Measurements from ENCODE around the gene GPATCH2. TPM values are rescaled to one million over a fixed set of nuclear protein-coding genes. Genes with fewer than 3 reads are reported as not detected.

Gene GPATCH2
- total RNA-seq, 1 donor from 2014 or later = 13.5 TPM

- H3K27ac ChIP-seq = no peak overlapping the region
- H3K36me3 ChIP-seq = no peaks in the 10 kb centered on the region
- no peaks in the 10 kb centered on the region for H3K27me3 ChIP-seq
- no peaks in the 10 kb centered on the region for H3K9me3 ChIP-seq
- TF ChIP-seq POLR2AphosphoS5 (IDR thresholded peaks at IDR 0.05; ENCODE audit: insufficient read depth in 1 of 2, low read depth in 1 of 2) (no peak), POLR2A (IDR thresholded peaks at IDR 0.05) (no peak)
- TF ChIP-seq, protein P1, sequence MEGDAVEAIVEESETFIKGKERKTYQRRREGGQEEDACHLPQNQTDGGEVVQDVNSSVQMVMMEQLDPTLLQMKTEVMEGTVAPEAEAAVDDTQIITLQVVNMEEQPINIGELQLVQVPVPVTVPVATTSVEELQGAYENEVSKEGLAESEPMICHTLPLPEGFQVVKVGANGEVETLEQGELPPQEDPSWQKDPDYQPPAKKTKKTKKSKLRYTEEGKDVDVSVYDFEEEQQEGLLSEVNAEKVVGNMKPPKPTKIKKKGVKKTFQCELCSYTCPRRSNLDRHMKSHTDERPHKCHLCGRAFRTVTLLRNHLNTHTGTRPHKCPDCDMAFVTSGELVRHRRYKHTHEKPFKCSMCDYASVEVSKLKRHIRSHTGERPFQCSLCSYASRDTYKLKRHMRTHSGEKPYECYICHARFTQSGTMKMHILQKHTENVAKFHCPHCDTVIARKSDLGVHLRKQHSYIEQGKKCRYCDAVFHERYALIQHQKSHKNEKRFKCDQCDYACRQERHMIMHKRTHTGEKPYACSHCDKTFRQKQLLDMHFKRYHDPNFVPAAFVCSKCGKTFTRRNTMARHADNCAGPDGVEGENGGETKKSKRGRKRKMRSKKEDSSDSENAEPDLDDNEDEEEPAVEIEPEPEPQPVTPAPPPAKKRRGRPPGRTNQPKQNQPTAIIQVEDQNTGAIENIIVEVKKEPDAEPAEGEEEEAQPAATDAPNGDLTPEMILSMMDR (IDR thresholded peaks at IDR 0.05) = no peak
- no peak for DNase-seq (ENCODE audit: extremely low spot score in 2 of 2)
- H3K4me1 ChIP-seq = no peaks in the 10 kb centered on the region
- no peak overlapping the region for H3K4me3 ChIP-seq
- intact Hi-C loops (cut with DNase I) = no loop called here
Measured at GRCh38 chr1:217443845-217444244, 187.0 kb downstream of the GPATCH2 start.

DNA sequence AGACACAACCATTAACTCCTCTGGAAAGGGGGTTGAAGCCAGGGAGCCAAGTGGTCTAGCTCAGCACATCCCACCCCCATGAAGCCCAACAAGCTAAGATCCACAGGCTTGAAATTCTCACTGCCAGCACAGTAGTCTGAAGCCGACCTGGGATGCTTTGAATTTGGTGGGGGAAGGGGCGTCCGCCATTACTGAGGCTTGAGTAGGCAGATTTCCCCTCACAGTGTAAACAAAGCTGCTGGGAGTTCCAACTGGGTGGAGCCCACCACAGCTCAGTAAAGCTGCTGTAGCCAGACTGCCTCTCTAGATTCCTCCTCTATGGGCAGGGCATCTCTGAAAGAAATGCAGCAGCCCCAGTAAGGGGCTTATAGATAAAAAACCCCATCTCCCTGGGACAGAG, 193.5 kb downstream of the GPATCH2 start:
- no peak overlapping the region for H3K27ac ChIP-seq

GRCh38 chr1:217435204-217435603, 195.7 kb downstream of the GPATCH2 start:
- Histone ChIP-seq H3K27ac (no peak overlapping the region), H3K36me3 (peaks cover 0 to 8% of the 10 kb centered on the region in 2 donors), H3K9me3 (no peaks in the 10 kb centered on the region), H3K4me3 (no peak overlapping the region), H3K4me1 (no peaks in the 10 kb centered on the region), H3K27me3 (no peaks in the 10 kb centered on the region)
- intact Hi-C loops (cut with DNase I) = no loop called here
- no peak for DNase-seq (ENCODE audit: extremely low spot score in 2 of 2)
- TF ChIP-seq POLR2AphosphoS5 (IDR thresholded peaks at IDR 0.05; ENCODE audit: insufficient read depth in 1 of 2, low read depth in 1 of 2) = no peak
- TF ChIP-seq, protein P1 (IDR thresholded peaks at IDR 0.05) = no peak
- TF ChIP-seq POLR2A (IDR thresholded peaks at IDR 0.05) = no peak

More for the DNA sequence above, 193.5 kb downstream of the GPATCH2 start:
- no peak overlapping the region for H3K4me3 ChIP-seq
- TF ChIP-seq, protein P1 (IDR thresholded peaks at IDR 0.05) = no peak
- no peak for TF ChIP-seq POLR2A (IDR thresholded peaks at IDR 0.05)
- TF ChIP-seq POLR2AphosphoS5 (IDR thresholded peaks at IDR 0.05; ENCODE audit: insufficient read depth in 1 of 2, low read depth in 1 of 2) = no peak
- H3K4me1 ChIP-seq = no peaks in the 10 kb centered on the region
- no peaks in the 10 kb centered on the region for H3K9me3 ChIP-seq
- no peak for DNase-seq (ENCODE audit: extremely low spot score in 2 of 2)
- H3K27me3 ChIP-seq = no peaks in the 10 kb centered on the region
- no peaks in the 10 kb centered on the region for H3K36me3 ChIP-seq
- intact Hi-C loops (cut with DNase I) = no loop called here

DNA sequence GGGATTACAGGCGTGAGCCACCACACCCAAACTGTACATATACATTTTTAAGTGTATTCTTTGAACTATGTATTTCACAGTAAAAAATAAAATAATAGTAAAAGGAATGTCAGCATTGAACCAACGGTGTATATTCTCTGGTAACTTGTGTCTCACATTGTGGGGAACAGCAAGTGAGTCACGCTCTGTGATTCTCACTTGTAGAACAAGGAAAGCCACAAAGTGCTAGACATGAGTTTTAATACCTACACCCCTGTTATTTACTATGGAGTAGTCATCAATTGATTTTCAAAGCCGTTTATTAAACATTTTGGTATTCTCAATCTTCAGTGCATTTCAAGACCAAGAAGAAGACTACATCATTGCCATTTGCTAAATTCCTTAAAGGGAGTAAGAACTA, 197.2 kb downstream of the GPATCH2 start:
- H3K9me3 ChIP-seq = no peaks in the 10 kb centered on the region
- H3K4me3 ChIP-seq = no peak overlapping the region
- no peaks in the 10 kb centered on the region for H3K4me1 ChIP-seq
- TF ChIP-seq POLR2A (IDR thresholded peaks at IDR 0.05) (no peak), POLR2AphosphoS5 (IDR thresholded peaks at IDR 0.05; ENCODE audit: insufficient read depth in 1 of 2, low read depth in 1 of 2) (no peak)
- TF ChIP-seq, protein P1 (IDR thresholded peaks at IDR 0.05) = no peak
- H3K27me3 ChIP-seq = no peaks in the 10 kb centered on the region
- H3K36me3 ChIP-seq = peaks cover 0 to 8% of the 10 kb centered on the region in 2 donors
- intact Hi-C loops (cut with DNase I) = no loop called here
- DNase-seq (ENCODE audit: extremely low spot score in 2 of 2) = no peak
- H3K27ac ChIP-seq = no peak overlapping the region

DNA sequence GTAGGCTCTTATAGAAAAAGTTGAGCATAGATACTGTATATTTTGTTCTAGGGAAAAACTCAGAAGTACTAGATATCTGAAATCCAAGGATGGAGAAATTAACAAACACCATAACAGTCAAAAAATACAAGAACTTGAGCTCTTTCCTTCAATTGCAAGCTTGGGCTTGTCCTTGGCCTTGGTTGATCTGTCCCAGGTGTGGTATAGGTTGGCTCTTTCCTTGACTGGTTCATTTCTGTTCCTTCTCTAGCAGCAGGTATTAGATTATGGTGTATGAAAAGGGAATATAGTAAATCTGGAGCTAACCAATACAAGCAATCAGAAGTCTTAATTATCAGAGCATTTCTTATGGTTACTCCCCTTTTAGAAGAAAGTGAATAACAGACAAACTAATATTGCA, 198.6 kb downstream of the GPATCH2 start:
- intact Hi-C loops (cut with DNase I) = no loop called here
- H3K27me3 ChIP-seq = no peaks in the 10 kb centered on the region
- no peaks in the 10 kb centered on the region for H3K4me1 ChIP-seq
- no peak overlapping the region for H3K27ac ChIP-seq
- no peak for DNase-seq (ENCODE audit: extremely low spot score in 2 of 2)
- TF ChIP-seq POLR2A (IDR thresholded peaks at IDR 0.05) (no peak), POLR2AphosphoS5 (IDR thresholded peaks at IDR 0.05; ENCODE audit: insufficient read depth in 1 of 2, low read depth in 1 of 2) (no peak)
- TF ChIP-seq, protein P1 (IDR thresholded peaks at IDR 0.05) = no peak
- no peak overlapping the region for H3K4me3 ChIP-seq
- H3K9me3 ChIP-seq = no peaks in the 10 kb centered on the region
- peaks cover 0 to 8% of the 10 kb centered on the region in 2 donors for H3K36me3 ChIP-seq
